Effector memory CD8-positive, alpha-beta T cell (primary cell): ENCODE results near the gene ATP5ME.

Experiments
- ATAC-seq: fragments of 150-1000 bp; cut with Tn5 transposase; replicated peaks from 2 replicates; pipeline ENCODE4 v1.10.0; 2021; ENCODE audit warnings: mild to moderate bottlenecking, moderate library complexity
- DNase-seq, 3 experiments: peaks; one replicate each; pipeline ENCODE4 v3.0.0; 2021
- H3K27ac Mint-ChIP-seq, 2 donors: one replicate each; pipeline ENCODE4 v1.8.0; 2022; ENCODE audit warnings: mild to moderate bottlenecking in 2 of 2, mixed read lengths in 2 of 2, moderate library complexity in 2 of 2
- H3K27me3 Mint-ChIP-seq, 2 donors: one replicate each; pipeline ENCODE4 v1.8.0; 2022; ENCODE audit warnings: mixed read lengths in 2 of 2
- H3K36me3 Mint-ChIP-seq: one replicate; pipeline ENCODE4 v1.8.0; 2022; ENCODE audit warnings: mild to moderate bottlenecking, moderate library complexity, mixed read lengths; ENCODE audit not compliant: insufficient read depth
- H3K4me1 Mint-ChIP-seq, 2 donors: one replicate each; pipeline ENCODE4 v1.8.0; 2022; ENCODE audit warnings: low read depth in 2 of 2, mixed read lengths in 2 of 2
- H3K4me3 Mint-ChIP-seq, 2 donors: one replicate each; pipeline ENCODE4 v1.8.0; 2022; ENCODE audit warnings: mild to moderate bottlenecking in 2 of 2, mixed read lengths in 2 of 2, moderate library complexity in 2 of 2
- H3K9me3 Mint-ChIP-seq, 2 donors: one replicate each; pipeline ENCODE4 v1.8.0; 2022; ENCODE audit warnings: mixed read lengths in 2 of 2

The ATP5ME gene

DNA sequence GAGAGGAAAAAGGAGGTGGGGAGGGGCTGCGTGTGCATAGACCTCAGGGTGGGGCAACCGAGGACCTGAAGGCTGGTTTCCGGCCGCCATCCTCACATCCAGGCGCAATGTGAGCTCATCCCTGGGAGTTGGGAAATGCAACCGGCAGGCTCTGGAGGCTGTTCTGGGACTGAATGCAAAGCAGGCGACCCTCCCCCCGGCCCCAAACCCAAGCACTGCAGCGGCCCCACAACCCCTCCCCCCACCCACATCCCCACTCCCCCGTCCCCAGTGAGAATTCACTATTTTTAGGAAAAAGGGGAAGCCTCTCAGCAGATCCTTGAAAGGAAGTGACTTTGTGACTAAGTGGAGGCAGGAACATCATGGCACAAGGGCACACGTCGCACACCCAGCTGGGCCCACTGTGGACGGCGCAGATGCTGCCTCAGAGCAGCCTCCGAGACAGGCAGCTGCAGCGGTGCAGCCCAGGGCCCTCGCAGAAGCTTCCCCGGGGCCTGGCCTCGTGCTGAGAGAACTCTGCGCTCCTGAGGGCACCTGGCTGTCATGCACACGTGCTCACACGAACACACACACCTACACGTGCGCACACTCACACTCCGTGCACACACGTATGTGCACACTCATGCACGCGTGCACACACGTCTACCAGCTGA, 50.0 kb downstream of the ATP5ME start:
- H3K27me3 Mint-ChIP-seq: peaks cover 0 to 49% of the 10 kb centered on the region in 2 donors
- no peak overlapping the region for H3K4me3 Mint-ChIP-seq
- ATAC-seq (no peak), DNase-seq (no peak)
- no peaks in the 10 kb centered on the region for H3K36me3 Mint-ChIP-seq
- no peaks in the 10 kb centered on the region for H3K9me3 Mint-ChIP-seq
- H3K4me1 Mint-ChIP-seq: peaks cover 0 to 2% of the 10 kb centered on the region in 2 donors
- H3K27ac Mint-ChIP-seq: no peak overlapping the region

DNA sequence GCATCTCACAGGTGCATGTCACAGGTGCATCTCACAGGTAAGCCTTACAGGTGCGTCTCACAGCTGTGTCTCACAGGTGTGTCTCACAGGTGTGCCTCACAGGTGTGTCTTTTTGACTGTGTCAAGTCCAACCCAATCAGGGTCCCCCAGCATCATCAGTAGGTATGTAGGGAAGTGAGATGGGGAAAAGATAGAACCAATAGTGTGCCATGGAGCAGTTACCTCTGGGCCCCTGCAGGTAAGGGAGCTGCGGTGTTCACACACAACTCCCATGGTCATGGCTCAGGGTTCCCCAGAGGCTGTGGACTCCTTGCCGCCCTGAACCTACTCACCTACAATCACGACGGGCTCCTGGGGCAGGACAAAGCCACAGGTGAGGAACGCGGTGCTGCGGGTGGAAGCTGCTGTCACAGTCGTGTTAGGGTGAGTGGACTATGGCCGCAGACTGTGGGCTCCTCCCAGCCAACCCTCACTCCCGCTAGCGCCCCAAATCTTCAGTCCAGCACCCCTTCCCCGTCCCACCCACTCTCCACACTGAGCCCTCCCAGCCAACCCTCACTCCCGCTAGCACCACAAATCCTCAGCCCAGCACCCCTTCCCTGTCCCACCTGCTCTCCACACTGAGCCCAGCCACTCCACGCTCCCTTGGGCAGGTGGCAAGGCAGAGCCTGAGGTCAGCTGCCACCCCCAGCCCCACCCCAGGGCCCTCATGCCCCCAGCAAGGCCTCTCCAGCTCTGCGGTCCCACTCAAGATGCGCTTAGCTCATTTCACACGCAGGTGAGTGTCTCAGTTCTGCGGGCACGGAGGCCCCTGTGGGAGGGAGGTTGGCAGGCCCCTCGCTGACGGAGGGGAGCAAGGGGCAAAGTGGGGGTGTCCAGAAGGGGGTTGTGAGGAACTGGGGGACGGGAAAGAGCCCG, 50.8 kb downstream of the ATP5ME start:
- peaks cover 0 to 51% of the 10 kb centered on the region in 2 donors for H3K27me3 Mint-ChIP-seq
- H3K9me3 Mint-ChIP-seq: no peaks in the 10 kb centered on the region
- H3K27ac Mint-ChIP-seq: no peak overlapping the region

More for the DNA sequence above, 50.8 kb downstream of the ATP5ME start:
- Mint-ChIP-seq H3K4me3 (no peak overlapping the region), H3K36me3 (no peaks in the 10 kb centered on the region), H3K4me1 (peaks cover 0 to 2% of the 10 kb centered on the region in 2 donors)
- DNase-seq: no peak
- ATAC-seq: no peak
